Activated CD8-positive, alpha-beta memory T cell treated with anti-CD3 and anti-CD28 coated beads, Interleukin-2, amount 50 U/mL, for 24 hours (primary cell): ENCODE results near the gene CNIH4.
"Not testable (repeated sequence)": the region's sequence is repeated elsewhere in the genome, so short reads cannot be mapped to it uniquely, and the experiment has no call there.

Source experiments
- DNase-seq: peaks from one replicate; pipeline ENCODE4 v3.0.0-alpha.2; 2020; ENCODE audit errors: extremely low read depth

The CNIH4 gene

DNA sequence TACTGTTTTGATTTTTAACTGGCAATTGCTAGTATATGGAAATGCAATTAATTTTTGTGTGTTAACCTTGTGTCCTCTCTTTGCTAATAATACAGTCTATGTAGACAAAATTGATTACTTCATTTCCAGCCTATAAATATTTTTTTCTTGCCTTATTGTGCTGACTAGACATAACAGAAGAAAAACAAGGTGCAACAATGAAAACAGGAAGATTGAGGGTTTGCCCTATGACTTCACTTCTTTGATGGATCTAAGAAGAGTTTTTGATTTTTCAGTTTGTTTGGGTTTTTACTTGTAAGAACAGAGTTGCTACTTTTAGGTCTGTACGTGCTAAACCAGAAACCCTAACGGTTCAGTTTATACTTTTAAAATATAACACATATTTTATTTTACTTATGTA lies 8.5 kb upstream of the CNIH4 start:
- no peak for DNase-seq

DNA sequence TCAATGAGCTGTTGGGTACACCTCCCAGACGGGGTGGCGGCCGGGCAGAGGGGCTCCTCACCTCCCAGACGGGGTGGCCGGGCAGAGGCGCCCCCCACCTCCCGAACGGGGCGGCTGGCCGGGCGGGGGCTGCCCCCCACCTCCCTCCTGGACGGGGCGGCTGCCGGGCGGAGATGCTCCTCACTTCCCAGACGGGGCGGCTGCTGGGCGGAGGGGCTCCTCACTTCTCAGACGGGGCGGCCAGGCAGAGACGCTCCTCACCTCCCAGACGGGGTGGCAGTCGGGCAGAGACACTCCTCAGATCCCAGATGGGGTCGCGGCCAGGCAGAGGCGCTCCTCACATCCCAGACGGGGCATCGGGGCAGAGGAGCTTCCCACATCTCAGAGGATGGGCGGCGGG lies 7.0 kb upstream of the CNIH4 start:
- DNase-seq: not testable (repeated sequence)

DNA sequence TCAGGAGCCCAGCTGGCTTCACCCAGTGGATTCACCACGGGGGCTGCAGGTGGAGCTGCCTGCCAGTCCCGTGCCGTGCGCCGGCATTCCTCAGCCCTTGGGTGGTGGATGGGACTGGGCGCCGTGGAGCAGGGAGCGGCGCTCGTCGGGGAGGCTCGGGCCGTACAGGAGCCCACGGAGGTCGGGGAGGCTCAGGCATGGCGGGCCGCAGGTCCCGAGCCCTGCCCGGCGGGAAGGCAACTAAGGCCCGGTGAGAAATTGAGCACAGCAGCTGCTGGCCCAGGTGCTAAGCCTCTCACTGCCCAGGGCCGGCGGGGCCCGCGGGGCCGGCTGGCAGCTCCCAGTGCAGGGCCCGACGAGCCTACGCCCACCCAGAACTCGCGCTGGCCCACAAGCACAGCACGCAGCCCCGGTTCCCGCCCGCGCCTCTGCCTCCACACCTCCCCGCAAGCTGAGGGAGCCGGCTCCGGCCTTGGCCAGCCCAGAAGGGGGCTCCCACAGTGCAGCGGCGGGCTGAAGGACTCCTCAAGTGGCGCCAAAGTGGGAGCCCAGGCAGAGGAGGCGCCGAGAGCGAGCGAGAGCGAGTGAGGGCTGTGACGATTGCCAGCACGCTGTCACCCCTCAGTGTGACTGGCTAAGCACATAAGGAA lies 4.1 kb upstream of the CNIH4 start:
- not testable (repeated sequence) for DNase-seq

DNA sequence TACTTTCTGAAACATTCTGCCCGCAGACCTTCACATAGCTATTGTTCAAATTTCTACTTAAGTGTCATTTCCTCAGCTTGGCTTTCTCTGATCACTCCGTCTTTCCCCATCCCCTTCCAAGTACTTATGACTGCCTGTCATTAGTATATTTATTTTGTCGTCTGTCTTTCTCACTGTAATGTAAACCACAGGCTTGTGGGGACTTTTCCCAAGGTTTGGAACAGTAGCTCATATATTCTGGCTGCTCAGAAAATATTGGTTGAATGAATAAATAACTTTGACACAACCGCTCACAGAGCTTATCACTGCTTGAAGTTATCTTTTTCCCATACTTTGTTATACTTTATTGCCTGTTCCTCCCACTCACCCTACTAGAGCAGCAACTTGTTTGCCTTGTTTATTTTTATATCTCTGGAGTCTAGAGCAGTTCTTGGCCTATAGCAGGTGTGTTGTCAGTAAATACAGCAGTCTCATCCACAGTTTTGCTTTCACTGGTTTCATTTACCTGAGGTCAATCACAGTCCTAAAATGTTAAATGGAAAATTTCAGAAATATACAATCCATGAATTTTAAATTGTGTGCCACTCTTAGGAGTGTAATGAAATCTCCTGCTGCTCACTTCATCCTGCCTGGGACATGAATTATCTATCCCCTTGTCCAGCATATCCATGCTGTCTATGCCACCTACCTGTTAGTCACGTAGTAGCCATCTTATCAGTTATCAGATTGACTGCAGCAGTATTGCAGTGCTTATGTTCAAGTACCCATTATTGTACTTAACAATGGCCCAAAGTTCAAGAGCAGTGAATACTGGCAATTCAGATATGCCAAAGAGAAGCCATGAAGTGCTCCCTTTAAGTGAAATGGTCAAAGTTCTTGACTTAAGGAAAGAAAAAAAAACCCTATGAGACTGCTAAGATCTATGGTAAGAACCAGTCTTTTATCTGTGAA lies 2.4 kb upstream of the CNIH4 start:
- no peak for DNase-seq

DNA sequence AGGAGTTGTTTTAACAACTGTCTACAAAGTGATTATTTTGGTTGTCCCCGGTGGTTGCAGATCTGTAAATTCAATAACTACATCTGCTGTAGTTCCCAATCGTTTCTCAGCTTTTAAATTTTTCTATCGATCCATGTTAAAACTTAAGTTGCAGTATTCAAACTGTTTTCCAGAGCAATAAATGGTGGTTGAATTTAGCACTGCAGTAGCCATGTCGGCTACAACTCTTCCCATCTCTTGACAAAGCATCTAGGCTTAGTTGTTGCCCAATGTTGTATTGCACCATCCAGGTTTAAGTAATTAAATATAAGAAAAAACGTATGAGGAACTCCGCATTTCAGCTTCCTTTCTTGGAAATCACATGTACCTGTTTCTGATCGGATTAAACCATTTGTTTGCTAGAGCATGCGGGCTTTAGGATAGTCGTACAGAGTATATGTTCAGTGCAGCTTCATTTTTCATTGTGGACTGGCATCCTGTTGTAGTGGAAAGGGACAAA lies 996 bp downstream of the CNIH4 start:
- DNase-seq: no peak

DNA sequence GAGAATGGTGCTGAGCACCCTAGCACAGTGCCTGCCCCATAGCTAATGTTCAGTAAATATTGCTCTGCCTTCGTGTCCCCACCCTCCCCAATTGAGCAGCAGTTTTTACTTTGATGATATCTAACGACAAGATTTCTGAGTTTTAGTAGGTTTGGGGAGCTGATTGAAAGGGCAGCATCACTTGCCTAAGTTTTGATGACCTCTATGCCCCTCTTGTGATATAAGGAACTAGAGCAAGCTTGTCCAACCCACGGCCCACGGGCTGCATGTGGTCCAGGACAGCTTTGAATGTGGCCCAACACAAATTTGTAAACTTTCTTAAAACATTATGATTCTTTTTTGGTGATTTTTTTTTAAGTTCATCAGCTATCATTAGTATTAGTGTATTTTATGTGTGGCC lies 1.6 kb downstream of the CNIH4 start:
- no peak for DNase-seq

DNA sequence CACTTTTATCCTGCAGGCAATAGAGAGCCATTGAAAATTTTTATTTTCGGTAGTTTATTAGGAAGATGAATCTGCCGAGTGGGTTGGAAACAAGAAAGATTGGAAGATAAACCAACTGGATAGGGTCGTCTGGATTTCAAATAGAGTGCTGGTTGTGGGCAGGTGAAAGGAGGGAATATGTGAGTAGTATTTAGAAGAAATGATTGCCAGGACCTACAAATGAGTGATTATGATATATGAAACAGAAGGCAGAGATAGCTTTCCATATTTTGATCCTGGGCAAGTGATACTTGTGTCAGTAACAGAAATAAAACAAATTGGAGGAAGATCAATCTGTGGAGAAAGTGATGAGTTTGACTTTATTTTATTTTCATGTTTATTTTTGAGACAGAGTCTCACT lies 2.5 kb downstream of the CNIH4 start:
- DNase-seq: no peak

DNA sequence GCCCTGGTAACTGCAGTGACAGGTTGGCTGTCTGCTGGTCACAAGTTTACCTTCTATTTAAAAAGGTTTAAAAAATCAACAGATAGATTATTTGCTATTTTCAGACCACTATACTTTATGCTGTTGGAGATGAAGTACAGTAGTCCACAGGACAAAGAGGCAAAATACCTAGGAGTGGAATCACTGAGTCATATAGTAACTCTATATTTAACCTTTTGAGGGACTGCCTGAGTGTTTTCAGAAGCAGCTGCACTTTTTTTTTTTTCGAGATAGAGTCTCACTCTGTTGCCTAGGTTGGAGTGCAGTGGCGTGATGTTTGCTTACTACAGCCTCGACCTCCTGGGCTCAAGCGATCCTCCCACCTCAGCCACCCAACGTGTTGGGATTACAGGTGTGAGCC lies 11.7 kb downstream of the CNIH4 start:
- no peak for DNase-seq

DNA sequence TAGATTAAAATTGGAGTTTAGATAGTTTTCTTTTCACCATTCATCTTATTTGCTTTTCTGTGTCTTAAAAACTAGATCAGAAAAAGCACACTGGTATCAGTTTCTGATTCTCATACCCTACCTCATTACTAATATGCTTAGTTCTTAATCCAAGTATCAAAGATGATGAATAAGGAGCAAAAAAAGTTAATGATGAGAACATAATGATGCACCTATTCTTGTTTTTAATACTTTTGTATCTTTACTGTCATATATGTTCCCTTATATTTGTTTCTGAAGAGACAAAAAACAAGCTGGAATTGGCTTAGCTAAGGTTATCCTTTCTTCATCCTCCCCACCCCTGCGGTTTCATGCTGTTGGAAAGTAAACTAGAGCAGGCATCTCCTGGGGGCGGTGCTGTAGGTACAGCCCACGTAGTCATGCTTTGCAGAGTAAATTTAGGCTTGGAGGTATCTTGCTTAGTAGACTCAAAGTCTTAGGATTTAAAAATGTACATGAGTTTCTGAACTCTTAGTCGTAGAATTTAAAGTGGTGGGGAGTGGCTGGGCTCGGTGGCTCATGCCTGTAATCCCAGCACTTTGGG lies 16.4 kb downstream of the CNIH4 start:
- DNase-seq: no peak

DNA sequence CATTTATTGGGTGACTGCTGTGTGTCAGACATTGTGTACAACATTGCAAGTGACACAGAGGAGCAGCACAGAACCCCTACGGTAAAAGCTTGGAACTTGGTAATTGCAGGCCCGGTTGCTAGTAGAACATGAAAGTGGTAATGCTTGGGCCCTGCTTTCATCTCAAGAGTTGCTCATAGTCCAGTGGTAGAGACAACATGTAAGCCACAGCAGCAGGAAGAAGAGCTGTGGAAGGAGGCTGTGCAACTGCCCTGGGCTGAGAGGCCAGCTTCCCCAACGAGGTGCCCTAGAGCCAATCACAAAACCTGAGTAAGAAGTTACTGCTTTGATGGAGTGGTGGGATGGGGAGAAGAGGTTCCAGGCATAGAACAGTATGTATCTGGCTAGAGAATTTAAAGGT lies 18.4 kb downstream of the CNIH4 start:
- no peak for DNase-seq

DNA sequence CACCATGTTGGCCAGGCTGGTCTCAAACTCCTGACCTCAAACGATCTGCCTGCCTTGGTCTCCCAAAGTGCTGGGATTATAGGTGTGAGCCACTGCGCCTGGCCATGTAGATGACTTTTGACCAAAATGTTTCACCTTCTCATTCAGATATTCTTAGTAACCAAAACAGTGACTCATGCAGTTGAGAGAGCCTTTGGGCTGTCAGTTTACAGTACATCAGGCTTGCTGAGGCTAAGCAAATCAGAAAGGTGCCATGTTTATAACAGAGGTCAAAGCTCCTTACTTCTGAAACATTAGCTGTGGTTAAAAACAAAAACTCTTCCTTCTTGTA lies 21.0 kb downstream of the CNIH4 start:
- DNase-seq: no peak

DNA sequence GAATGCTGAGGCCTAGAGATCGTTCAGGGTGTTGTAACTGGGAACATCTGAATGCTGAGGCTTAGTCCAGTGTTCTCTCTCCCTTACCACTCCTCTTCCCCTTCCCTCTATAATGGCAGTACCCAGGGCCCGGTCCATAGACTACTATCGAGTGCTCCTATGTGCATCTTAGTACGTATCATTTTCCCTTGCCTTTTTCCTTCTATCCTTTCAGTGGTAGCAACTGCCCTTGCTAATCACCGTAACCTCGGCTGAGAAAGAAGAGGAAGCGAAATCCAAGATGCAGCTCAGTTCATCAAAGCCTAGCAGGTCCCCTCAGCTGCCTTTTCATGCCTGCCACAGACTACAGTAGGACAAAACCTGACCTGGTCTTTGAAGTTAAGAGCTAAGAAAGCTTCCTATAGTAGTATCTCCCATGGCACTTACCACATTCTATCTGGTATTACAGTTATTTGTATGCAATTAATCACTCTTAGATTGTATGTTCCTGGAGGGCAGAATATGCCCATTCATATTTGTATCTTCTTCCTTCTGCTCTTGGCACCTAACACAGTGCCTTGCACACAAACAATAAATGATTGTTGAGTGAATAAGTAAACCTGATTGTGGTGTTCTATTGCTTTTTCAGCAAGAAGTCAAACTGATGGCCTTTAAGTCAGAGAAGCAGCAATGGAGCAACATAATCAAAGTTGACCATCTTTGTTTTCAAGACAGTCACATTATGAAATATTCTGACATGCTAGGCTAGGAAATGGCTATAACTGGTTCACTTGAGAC lies 22.4 kb downstream of the CNIH4 start:
- no peak for DNase-seq

DNA sequence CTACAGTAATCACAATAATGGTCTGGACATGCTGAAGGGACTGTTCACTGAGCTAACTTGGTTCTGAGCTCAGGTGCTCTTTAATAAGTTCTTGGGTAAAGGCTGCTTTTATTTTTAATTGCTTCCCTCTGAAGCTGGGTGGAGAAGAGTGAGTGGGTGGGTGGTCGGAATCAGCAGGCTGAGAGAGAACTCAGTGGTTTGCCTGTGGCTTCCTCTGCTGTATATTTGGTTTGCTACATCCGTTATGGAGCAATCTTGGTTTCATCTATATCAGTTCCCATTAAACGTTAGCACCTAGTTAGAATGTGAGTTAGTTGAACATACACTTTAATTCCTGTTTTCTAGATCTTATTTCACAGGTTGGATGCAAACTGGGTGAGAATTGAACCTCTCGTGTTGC lies 23.3 kb downstream of the CNIH4 start:
- DNase-seq: no peak

DNA sequence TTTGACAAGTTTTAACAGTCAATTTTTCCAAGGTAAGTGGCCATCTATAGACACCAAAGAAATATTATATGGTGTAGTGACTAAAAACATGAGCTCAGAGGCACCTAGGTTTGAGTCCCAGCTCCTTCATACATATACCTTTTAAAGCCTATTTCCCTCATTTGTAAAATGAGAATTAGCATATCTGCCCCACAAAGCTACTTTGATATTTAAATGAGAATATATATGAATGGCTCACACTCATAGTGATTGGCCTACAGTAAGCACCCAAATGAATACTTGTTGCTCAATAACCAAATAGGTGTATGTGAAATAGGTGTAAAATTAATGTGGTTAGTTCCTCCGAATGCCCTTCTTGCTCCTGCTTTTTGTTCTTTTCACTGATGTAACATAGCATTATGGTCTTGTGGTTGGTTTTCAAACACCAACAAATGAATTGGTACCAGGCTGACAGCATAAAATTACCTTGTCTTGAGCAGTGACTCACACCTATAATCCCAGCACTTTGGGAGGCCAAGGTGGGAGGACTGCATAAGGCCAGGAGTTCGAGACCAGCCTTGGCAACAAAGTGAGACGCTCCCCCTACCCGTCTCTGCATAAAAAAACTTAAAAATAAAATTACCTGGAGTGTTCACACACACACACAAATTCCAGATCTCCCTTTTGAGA lies 25.3 kb downstream of the CNIH4 start:
- DNase-seq: no peak

DNA sequence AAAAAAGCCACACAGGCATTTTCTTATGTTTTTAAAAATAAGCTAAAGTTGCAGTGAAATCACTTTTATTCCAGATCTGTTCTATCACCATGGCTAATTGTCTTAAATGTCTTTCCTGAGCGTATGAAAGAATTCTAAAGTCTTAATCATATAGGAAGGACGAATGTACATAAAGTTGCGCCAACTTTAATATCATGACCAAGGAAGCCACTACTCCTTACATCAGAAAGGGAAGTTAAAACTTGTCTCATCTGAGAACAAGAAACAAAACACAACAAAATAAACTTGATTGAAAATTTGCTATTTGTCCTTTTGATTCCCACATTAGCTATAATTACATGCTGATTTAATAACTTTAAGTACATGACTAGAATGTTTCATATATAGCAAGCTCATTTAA lies 26.5 kb downstream of the CNIH4 start:
- DNase-seq: no peak

DNA sequence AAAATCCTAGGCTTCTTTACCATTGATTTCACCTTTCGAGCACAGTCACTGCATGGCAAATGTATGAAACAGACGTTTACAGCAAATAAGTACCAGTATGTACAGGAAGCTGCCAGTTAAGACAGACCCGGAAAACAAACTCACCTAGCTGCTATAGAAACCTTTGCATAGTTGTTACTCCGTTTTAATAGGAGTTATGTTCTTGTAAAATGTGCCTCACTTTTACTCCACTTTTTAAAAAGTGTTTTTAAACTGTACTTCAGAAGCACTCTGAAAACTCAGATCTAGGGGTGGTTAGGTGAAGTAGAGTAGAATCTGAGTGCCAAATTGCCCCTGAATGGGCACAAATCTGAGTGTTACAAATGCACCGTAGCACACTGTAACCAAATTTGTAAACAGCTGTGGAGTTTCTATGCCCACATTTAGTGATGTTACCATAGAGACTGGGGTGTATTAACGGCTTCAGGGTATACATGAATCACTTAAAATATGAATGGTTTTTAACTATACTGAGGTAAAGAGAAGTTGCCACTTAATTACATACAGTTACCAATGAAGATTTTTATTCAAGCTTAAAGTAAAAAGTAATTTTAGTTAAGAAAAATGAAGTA lies 30.7 kb downstream of the CNIH4 start:
- no peak for DNase-seq

DNA sequence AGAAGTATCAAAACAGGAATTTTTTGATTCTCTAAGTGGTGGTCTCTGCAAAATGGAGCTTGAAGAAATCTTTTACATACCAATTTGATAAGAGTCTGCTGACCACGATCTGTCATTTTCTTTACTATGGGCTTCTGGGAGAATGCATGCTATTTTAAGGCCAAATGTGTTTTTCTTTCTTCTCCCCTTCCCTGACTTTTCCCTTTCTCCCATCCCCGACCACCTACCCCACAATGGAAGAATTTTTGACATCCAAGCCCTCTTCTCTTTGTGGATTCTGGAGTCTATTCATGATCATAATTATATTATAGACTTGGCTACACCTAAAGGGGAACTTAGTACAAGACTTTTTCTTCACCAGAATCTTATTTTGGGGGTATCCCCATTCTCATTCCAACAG lies 31.3 kb downstream of the CNIH4 start:
- no peak for DNase-seq

DNA sequence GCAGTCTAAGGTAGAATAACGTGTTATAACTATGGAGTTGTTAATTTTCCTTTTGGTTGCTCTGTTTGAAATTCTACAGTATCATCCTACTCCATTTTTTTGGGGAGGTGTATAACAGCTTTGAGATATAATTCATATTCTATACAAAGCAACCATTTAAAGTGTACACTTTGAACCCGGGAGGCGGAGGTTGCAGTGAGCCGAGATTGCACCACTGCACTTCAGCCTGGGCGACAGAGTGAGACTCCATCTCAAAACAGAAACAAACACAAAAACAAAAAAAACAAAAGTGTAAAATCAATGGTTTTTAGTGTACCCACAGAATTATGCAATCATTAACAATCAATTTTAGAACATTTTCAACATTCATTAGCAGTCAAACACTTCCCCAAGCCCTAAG lies 33.8 kb downstream of the CNIH4 start:
- DNase-seq: no peak

DNA sequence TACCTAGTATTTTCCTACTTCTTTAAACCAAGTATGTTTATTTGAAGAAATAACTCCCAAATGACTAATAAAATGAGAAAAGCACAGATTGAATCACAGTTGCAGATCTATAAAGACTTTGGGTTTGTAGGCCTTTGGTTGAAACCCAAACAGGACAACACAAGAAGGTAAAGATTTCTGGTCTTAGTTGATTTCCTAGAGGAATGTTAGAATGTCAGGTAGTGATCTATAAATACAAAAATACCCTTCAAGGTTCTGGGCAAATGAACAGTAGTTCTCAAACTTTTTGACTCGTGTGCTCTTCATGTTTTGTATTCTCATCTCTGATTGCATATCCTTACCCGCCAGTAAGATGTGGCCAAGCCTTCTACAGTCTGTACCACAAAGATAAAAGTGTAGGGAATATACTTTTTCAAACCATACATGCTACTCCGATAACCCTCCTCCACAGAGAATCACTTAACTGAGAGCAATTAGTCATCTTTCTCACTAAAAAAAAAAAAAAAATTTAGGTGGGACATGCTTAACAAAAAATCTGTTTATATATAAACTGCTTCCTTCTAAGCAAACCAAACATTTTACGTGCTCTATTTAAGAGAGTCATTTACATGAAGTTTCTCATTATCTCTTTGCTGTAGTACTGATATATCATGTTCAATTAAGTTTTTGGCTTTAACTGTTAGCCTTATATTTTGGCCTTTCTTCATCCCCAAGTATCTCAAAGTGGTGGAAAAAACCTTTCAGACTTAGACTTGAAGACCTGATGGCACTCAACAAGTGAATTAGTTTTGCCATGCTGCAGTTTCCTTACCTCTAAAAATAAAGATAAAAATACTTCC lies 36.0 kb downstream of the CNIH4 start:
- no peak for DNase-seq

DNA sequence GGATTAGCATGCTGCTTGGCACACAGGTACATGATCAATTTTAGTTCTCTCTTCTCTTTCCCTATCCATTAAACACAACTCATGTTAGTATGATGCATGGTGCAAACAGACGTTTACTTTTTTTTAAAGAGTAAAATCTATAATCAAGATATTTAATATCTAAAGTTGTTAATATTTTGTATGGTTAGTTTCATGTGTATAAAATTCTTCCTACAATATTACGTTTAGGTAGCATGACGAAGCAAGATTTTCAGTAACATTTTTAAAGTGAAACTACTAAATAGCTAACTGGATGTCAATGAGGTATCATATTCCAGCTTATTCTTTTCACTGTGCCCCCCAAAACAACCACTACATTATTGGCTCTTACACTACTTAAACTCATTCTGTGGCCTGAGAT lies 36.6 kb downstream of the CNIH4 start:
- DNase-seq: no peak
